Astrocyte (in vitro differentiated cells and primary cell): Measurements from ENCODE around the gene AFF2.

Experiments used
- CTCF ChIP-seq: IDR thresholded peaks from 2 replicates; pipeline ENCODE4 v1.5.1; 2011; ENCODE audit warnings: low read depth, mild to moderate bottlenecking, inconsistent platforms, low read length, moderate library complexity; ENCODE audit not compliant: insufficient read depth
- EZH2 ChIP-seq: IDR thresholded peaks from 2 replicates; pipeline ENCODE4 v1.6.1; 2012; ENCODE audit warnings: mild to moderate bottlenecking, low read length, inconsistent platforms; ENCODE audit not compliant: insufficient read depth

- TF ChIP-seq CTCF (no peak), EZH2 (no peak)
Observed at GRCh38 chrX:148806145-148806870, 305.9 kb downstream of the AFF2 start.
